ENCODE measurements around the gene TPR.

GRCh38 chr1:186418503-186418902, 43.5 kb upstream of the TPR start:
- TF ChIP-seq CTCF (IDR thresholded peaks at IDR 0.05; ENCODE audit: low read depth, low read length, poor library complexity, severe bottlenecking) = no peak
- no peak for TF ChIP-seq EZH2phosphoT487 (IDR thresholded peaks at IDR 0.05; ENCODE audit: borderline replicate concordance, low read length)

Data from DOHH2 (cell line).